Hematopoietic multipotent progenitor cell treated with erythropoietin and hydrocortisone succinate and interleukin-3 and kit ligand, for 17 days (in vitro differentiated cells): ENCODE results near the gene EPAS1.
A peak's percentile ranks its signal among the peaks of the same experiment; 100 is the strongest.

Experiments used
- DNase-seq: peaks from one replicate; pipeline ENCODE4 v3.0.0-alpha.2; 2015; ENCODE audit warnings: low spot score

Gene EPAS1

DNA sequence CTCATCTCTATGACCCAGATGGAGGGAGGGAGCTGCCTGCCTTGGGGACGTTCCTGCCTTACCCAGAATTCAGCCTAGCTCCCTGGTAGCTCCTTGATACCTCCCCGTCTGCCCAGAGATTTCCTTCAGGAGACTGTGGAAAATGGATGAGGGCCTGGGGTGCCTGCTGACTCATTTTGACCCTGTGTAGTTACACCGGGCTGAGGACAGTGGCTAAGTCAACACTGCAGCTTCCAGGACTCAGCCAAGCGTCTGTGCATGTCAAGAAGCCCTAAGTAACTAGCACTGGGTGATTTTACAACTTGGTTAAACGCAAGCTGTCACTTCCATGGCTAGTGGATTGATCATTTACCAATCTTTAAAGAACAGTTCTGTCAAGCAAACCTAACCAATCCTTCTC is 23.3 kb upstream of the EPAS1 start:
- no peak for DNase-seq

DNA sequence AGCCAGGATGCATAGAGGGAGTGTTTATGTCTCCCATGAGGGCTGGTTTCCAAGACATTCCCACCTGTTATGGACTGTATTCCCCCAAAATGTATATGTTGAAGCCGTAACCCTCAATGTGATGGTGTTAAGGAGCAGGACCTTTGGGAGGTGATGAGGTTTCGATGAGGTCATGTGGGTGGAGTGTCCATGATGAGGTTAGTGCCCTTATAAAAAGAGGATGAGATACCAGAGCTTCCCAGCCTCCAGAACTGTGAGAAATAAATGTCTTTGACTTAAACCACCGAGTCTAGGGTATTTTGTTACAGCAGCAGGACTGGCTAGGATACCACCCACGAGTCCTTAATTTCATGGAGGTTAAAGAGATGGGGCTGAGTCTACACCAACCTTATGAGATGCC is 22.6 kb upstream of the EPAS1 start:
- no peak for DNase-seq

DNA sequence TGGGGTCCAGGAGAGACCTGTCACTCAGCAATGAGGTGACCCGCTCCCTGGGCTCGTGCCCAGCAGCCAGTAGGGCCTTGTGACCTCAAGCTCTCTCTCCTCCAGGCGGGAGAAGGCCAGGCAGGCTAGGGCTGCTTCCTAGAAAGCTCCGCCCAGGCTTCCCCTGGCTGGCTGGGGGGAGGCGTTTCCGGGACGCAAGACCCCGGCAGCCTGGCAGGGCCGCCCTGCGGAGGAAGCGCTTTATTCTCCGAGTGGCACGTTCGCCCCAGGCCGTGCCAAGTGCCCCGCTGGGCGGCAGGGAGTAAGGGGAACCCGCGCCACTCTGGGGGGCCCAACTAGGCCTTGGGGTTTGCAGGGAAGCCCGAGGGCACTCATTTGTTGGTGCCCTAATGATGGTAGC is 21.2 kb upstream of the EPAS1 start:
- DNase-seq, result no peak

GRCh38 chr2:46276642-46277041 is 20.6 kb upstream of the EPAS1 start:
- DNase-seq, result no peak

DNA sequence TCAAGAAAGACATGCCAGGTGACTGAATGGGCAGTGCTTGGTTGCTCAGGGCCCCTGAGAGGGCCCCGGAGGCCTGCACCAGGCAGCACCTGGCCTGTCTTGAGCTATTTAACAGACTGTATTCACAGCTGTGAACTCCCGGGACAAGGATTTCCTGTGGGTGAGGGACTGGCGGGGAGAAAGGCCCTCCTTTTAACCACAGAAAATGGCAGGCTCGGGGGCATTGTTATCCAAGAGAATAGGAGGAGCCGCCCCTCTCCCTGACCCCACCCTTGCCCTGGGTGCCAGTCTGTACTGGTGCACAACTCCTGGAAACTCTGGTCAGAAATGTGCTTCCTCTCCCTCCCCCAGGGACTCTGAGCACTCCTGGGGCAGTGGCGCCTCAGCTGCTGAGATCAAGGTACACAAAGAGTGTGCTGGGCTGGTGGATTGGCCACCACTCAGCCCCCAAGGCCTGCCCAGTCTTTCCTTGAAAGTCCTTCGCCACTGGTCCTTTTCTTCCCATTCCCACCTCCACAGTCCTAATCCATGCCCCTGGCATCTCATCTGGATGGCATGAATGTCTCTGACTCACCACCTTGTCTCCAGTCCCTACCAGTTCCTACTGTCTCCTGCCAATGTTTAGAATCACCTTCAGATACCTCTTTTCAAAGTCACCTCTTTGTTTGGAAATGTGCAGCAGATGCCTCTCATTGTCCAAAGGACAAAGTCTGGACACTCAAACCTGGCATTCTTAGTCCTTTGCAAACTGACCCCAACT is 19.6 kb upstream of the EPAS1 start:
- no peak for DNase-seq

DNA sequence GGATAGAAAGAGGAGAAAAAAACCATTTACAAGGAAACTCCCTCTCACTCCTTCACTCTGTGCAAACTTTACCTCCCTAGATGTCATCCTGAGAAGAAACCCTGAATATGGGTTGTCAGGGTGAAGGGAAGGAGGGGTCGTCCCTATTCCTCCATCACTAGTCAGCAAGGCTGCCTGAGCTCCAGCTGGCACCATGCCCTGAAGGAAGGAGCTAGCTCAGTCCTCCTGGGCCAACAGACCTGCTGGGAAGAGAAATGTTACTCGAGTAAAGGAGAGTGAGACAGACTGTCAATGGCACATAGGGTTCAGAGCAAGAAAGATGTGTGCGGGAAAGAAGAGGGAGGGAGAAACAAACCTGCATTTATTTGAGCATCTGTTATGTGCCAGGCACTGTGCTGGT is 18.3 kb upstream of the EPAS1 start:
- DNase-seq, result no peak

DNA sequence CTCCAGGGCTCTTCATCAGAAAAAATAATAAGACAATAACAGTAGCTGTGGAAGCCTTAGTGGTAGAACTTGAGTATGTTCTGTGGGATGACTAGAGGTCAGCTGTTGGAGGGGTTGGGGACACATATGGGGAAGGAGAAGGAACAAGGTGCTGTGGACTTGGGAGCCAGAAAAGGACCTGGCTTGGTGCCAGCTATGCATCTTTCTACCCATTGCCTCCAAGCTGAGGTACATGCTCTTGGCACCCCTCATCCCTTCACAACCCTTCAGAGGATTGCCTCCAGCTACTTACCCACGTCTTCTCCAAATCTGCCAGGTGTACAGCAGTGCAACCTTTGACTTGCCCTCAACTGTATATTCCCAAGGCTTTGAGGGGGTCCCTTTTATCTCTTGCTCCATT is 15.3 kb upstream of the EPAS1 start:
- DNase-seq, result no peak

DNA sequence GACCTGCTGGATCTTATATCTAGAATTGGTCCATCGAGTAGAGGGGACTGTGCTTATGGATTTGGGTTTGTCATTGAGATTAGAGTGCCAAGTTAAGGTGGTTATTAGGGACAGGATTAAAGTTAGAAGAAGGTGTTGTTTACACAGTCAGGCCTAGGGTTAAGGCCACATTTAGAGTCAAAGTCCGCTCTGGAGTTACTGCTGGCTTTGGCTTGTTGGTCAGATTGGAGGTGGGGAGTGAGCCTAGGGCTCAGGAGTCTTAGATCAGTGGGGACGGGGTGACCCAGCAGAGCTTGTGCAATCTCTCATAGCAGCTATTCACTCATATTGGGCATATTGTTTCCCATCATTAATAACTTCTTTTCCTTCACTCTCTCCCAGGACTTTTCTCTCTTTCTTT is 13.5 kb upstream of the EPAS1 start:
- no peak for DNase-seq

- no peak for DNase-seq
Measured at GRCh38 chr2:46284260-46284659, 12.9 kb upstream of the EPAS1 start.

DNA sequence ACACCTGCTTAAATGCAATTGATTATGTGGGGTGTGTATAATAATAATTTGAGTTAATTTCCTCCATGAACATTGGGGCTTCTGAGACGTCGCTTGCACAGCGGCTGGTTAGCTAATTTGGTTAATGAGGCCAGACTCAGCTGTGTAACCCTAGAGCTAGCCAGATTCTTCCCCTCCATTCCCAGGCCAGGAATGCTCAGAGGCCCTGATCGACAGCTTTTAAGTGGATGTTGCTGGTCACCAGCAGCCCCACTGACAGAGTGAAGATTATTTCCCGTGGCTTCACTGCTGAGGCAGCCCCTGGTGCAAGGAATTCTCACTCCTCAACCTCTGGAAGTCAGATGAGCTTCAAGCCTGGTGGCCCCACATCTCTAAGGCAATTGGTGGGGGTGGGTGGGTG is 12.4 kb upstream of the EPAS1 start:
- no peak for DNase-seq

DNA sequence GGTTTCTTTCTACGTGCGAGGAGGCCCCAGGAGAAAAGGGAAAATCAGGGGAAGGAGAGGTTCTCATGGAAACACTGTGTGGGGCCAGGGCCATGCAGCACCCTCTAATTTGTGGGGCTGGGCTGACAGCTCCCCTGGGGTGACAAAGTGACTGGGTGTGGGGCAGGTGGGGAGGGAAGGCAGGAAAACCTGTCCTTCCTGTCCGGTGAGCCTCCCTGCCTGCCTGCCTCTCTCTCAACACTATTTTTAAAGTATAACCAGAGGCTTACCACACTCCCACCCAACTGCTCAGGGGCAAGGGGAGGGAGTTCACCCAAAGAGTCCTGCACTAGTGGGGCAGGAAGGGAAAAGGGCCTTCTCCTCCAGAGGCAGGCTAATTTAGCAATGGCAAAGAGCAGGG is 10.5 kb upstream of the EPAS1 start:
- DNase-seq, result no peak

DNA sequence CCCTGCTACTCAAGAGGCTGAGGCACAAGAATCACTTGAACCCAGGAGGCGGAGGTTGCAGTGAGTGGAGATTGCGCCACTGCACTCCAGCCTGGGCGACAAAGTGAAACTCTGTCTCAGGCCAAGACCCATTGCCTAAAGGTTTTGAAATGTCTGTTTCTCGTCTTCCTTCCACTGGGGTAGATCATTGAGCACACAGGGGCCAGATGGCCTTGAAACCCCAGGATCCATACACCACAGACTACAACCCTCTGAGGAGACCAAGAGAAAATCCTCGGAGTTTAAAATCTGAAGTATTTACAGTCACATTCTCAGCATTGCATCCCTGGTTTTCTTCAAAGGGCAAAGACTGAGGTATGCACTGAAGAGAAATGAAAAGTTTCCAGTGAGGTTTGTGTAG is 7.1 kb upstream of the EPAS1 start:
- no peak for DNase-seq

DNA sequence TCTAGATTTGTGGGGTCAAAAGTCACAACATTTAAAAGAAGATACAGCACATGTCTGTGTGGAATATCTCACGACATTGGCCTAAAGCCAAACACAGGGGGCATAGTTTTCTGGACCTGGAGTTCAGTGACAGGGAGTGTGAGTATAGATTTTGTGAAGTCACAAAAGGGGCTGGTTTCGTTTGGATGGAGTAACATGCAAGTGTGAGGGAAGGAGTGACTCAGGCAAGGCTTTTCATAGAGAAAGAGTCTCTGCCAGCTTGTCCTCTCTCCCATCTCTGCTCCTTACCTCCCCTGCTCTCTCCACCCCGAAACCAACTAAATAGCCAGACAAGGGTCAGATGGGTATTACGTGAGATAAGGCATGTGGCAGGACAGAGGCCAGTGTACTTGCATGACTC is 3.7 kb upstream of the EPAS1 start:
- no peak for DNase-seq

GRCh38 chr2:46294176-46294836 is 2.9 kb upstream of the EPAS1 start:
- DNase-seq, result no peak

- peak; percentile 24 for DNase-seq
Measured at GRCh38 chr2:46296216-46296839, 879 bp upstream of the EPAS1 start.

DNA sequence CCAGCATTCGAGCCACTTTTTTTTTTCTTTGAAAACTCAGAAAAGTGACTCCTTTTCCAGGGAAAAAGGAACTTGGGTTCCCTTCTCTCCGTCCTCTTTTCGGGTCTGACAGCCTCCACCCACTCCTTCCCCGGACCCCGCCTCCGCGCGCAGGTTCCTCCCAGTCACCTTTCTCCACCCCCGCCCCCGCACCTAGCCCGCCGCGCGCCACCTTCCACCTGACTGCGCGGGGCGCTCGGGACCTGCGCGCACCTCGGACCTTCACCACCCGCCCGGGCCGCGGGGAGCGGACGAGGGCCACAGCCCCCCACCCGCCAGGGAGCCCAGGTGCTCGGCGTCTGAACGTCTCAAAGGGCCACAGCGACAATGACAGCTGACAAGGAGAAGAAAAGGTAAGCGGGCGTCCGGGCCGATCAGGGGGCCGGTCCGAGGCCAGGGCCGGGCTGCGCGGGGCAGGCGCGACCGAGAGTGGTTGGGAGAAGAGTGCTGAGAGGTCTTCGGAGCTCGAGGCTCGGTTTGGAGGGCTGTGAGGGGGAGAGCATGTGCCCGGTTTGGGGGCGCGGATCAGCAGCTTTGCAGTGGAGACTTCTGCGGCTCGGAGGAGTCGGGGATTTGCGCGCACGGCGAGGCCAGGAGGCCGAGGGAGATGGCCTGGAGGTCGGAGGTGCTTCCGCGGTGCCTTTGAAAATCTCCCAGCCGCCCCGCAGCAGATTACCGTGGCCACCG is 502 bp downstream of the EPAS1 start:
- DNase-seq, result no peak

DNA sequence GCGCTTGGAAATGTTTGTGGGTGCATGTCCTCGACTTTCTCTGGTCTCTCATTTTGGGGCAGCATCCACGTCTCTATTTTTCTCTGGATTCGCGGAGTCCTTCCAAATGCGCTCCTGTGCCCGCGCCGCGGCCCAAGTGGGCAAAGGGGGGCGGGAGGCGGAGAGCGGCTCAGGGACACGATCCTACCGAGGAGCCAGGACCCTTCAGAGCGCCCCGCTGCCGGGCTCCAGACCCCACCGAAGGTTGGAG is 990 bp downstream of the EPAS1 start:
- DNase-seq, result no peak

DNA sequence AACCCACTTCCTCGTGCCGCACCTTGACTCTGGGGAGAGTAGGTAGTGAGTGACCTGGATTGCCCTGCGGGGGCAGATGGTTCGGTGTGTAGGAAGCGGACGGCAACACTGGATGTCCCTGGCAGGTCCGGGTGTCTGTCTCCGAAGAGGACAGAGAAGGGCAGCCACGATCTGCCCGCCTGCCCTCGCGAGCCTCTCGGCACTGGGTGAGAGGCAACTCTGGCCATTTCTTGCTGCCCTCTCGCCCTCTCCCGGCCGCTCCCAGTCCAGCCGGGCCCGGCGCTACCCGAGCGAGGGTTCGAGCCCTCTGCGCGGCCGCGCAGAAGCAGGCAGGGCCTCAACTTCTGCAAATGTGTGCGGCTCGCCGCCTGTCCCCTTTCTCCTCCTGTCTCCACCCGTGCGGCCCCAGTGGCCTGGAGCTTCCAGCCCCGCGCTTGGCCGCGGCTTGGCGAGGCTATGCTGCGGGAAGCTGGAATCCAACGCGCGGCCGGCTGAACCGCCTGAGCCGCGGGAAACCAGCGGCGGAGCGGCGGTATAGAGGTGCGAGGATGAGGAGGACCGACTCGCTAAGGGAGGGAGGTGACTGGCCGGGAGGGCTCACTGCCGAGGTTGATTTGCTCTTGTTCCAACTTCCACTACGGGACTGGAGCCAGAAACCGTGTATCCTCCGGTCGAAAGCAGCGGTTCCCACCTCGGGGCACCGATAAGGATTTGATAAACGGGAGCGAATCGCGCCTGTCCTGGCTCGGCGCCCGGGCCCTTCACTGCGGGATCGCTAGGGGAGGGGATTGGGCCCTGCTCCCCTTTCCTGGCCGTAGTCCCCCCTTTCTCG is 1.5 kb downstream of the EPAS1 start:
- no peak for DNase-seq

DNA sequence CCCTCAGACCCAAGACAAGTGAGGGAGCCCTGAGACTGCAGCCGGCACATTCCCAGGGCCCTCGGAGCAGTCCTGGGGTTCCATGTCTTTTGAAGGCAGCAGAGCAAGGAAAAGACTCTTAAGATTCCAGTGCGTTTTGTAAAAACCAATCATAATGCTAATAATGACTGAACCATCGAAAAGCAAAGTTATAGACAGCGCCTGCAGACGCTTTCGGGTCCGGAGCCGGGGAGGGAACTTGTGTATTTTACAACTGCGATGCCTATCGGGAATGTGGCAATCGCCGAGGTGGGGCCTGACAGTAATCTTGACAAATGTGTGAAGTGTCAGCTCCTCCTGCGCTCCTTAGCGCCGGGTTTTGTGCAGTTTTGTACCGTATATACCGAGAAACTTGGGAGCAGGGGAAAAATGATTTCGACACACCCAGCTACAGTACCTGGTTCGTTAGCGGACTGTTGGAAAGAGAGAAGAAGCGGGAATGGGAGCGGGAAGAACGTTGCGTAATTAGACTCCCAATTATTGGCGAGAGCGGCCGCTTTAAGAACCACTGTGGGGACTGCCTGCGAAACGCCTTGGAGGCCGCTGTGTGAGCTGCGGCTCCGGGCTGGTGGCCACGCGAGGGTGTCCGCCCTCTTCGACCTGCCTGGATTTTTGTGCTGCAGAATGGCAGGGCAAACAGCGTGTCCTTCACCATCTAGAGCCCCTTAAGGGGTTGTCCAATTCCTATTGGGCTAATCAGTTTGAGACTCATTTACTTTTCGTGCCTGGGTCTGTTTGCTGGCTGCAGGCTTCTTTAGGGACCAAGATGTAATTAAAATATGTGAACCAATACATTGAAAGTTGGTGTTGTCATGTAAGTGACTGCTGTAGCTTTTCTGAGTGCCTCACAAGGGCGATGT is 2.4 kb downstream of the EPAS1 start:
- DNase-seq, result no peak

GRCh38 chr2:46300406-46300832 is 3.2 kb downstream of the EPAS1 start:
- DNase-seq, result no peak

DNA sequence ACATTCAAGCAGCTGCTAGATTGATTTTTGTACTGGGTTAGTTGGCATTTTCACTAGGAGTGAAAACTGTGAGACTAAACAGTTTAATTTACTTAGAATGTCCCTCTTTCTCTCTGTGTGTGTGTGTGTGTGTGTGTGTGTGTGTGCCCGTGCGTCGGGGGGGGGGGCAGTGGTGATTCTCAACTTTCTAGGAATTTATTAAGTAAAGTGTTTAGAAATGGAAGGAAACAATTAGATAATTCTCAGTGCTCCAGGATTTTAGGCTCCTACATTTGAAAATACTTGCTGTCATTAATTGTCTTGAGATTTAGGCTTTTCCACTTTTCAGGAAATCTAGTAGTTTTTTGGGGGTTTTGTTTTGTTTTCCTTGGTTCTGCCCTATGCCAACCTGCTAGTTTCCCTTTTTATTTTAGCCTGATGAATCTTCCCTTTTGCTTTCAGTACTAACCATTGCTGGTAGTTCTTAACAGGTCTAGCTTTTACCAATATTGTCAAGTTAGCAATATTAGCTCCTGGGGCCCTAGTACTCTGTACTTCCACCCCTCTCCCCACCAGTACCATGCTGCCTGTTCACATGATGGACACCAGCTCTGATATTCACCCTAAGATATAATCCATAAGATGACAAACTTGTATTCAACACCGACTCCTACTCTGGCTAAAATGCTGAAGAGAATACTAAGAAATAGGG is 4.9 kb downstream of the EPAS1 start:
- DNase-seq, result no peak
